ENCODE data around the gene ST3GAL3. TPM values are rescaled to one million over a fixed set of nuclear protein-coding genes. Genes with fewer than 3 reads are reported as not detected.

ST3GAL3 gene
- total RNA-seq, 1 experiment from 2014 or later = 8.3 TPM

DNA sequence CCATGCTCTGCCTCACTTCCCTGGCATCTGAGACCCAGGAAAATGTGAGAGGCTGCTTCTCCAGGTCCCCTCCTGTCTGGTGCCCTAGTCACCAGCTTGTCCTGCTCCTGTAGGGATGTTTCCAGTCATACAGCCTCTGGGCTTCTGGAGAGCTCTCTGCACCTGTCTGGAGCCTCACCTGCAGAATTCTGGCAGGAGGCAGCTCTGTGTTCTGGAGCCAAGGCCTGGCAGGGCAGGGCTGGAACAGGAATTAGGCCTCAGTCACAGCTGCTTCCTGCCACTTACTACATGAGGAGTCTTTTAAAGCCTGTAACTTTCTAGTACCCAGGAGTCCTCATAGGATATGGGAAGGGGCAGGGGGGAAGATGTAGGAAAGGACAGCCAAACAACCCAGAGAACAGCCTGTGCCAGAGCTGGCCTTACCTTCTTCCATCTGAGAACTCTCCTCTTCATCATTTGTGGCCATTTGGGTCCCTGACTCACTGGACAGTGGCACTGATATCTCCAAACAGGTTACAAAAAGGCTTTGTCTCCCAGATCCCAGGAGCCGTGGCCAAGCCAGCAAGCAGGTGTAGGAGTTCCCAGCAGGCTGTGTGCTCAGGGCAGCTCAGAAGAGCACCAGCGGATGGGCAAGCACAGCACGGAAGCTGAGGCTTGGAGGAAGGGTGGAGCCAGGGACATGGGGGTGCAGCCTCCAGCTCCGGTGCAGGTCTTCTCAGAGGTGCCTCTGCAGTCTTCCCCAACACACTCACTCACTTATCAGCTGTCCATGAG lies 194.9 kb downstream of the ST3GAL3 start:
- Histone ChIP-seq H4K8ac (replicated peaks; ENCODE audit: insufficient read length, low read depth, low read length) (no peak overlapping the region), H3K79me2 (ENCODE audit: insufficient read depth, low read length) (no peaks in the 10 kb centered on the region), H4K91ac (ENCODE audit: insufficient read length, low read depth, low read length) (no peak overlapping the region), H2BK20ac (ENCODE audit: low read depth, low read length, poor library complexity, severe bottlenecking) (no peak overlapping the region), H3K18ac (ENCODE audit: insufficient read length, low read depth, low read length) (no peak overlapping the region), H2AK5ac (ENCODE audit: insufficient read length, low read length) (no peak overlapping the region), H2BK5ac (ENCODE audit: insufficient read length, low read length) (no peak overlapping the region), H3T11ph (ENCODE audit: low read length) (no peak overlapping the region), H4K5ac (ENCODE audit: insufficient read length, low read depth, low read length) (no peak overlapping the region), H3K27me3 (ENCODE audit: insufficient read depth, low read length) (no peaks in the 10 kb centered on the region), H3K23ac (ENCODE audit: insufficient read length, low read depth, low read length) (no peak overlapping the region), H2BK120ac (ENCODE audit: low read depth, low read length, poor library complexity, severe bottlenecking) (no peak overlapping the region), H2BK15ac (ENCODE audit: low read depth, low read length) (no peak overlapping the region), H3K14ac (ENCODE audit: insufficient read depth, low read length) (no peak overlapping the region), H3K4ac (ENCODE audit: low read depth, low read length) (no peak overlapping the region), H3K79me1 (ENCODE audit: insufficient read depth, low read depth, low read length, poor library complexity, severe bottlenecking) (no peaks in the 10 kb centered on the region), H3K4me2 (ENCODE audit: insufficient read depth, insufficient read length, low read length) (no peak overlapping the region), H3K27ac (ENCODE audit: insufficient read length, low read depth, low read length) (no peak overlapping the region), H2BK12ac (ENCODE audit: insufficient read length, low read depth, low read length) (no peak overlapping the region), H2AFZ (ENCODE audit: low read length) (no peak overlapping the region), H3K23me2 (ENCODE audit: insufficient read length, low read depth, low read length, poor library complexity, severe bottlenecking) (no peaks in the 10 kb centered on the region), H4K20me1 (ENCODE audit: control insufficient read depth, insufficient read depth, insufficient read length) (no peaks in the 10 kb centered on the region), H3K56ac (ENCODE audit: insufficient read length, low read depth, low read length) (no peak overlapping the region), H3K9me3 (ENCODE audit: control insufficient read depth, low read depth, low read length) (no peaks in the 10 kb centered on the region), H3K4me1 (ENCODE audit: insufficient read depth, low read length) (no peaks in the 10 kb centered on the region), H3K9ac (ENCODE audit: extremely low read depth, insufficient read length, low read length) (no peak overlapping the region)
- no peak for TF ChIP-seq CTCF (conservative IDR thresholded peaks at IDR 0.05)
- Mint-ChIP-seq H3K36me3 (ENCODE audit: insufficient read depth in 1 of 3, low read depth in 3 of 3) (peaks cover 0 to 8% (median 2%) of the 10 kb centered on the region in 3 experiments; a peak in 3 of 7 replicates), H3K27me3 (ENCODE audit: low read depth) (peaks cover 2% of the 10 kb centered on the region), H3K4me3 (no peak overlapping the region), H3K9me3 (no peaks in the 10 kb centered on the region), H3K4me1 (no peaks in the 10 kb centered on the region), H3K27ac (peak overlapping the region in 1 of 3 experiments; percentile 75; a peak in 1 of 7 replicates)
- no peak for DNase-seq
- no CpG with 5 or more reads among the region's 4 CpGs for WGBS (ENCODE audit: extremely low coverage, insufficient read length, low lambda C conversion rate)
